Measurements from ENCODE around the gene NUP210.

DNA sequence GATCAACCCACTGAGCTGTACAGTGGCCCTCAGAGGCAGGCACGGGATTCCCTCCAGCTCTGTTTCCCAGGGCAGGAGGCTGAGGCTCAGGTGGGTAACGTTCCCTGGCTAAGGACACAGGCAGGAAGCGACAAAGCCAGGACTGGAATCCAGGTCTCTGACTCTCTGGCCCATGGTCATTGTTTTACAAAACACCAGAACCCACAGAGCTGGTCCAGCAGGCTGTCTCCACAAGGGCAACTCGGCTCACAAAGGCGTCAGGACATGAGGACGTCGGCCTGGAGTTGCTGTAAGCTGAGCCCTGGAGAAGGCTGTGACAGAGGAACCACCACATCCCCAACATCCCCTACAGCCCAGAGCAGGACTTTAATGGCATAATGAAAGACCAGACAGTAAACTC is 30.7 kb downstream of the NUP210 start:
- TF ChIP-seq, protein P1, sequence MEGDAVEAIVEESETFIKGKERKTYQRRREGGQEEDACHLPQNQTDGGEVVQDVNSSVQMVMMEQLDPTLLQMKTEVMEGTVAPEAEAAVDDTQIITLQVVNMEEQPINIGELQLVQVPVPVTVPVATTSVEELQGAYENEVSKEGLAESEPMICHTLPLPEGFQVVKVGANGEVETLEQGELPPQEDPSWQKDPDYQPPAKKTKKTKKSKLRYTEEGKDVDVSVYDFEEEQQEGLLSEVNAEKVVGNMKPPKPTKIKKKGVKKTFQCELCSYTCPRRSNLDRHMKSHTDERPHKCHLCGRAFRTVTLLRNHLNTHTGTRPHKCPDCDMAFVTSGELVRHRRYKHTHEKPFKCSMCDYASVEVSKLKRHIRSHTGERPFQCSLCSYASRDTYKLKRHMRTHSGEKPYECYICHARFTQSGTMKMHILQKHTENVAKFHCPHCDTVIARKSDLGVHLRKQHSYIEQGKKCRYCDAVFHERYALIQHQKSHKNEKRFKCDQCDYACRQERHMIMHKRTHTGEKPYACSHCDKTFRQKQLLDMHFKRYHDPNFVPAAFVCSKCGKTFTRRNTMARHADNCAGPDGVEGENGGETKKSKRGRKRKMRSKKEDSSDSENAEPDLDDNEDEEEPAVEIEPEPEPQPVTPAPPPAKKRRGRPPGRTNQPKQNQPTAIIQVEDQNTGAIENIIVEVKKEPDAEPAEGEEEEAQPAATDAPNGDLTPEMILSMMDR (IDR thresholded peaks at IDR 0.05; ENCODE audit: extremely low read depth in 1 of 2, insufficient read depth in 1 of 2, low read depth in 1 of 2, low read length in 2 of 2): no peak
- TF ChIP-seq MYC (IDR thresholded peaks at IDR 0.05; ENCODE audit: low read depth, low read length): no peak
- no peak for TF ChIP-seq POLR2A (IDR thresholded peaks at IDR 0.05; ENCODE audit: low read depth, low read length)

All from endothelial cell of umbilical vein (primary cell).